Dedifferentiated amniotic fluid mesenchymal stem cell (primary cell): ENCODE results near the gene SPIN1.

Experiments used
- DNase-seq: peaks from one replicate; pipeline ENCODE4 v3.0.0-alpha.2; 2016; ENCODE audit errors: extremely low spot score

The SPIN1 gene

GRCh38 chr9:88436379-88436778 is 48.1 kb downstream of the SPIN1 start:
- DNase-seq = no peak

GRCh38 chr9:88437210-88438146 is 49.2 kb downstream of the SPIN1 start:
- DNase-seq = no peak

- DNase-seq = no peak
Measured at GRCh38 chr9:88438811-88439210, 50.6 kb downstream of the SPIN1 start.

- DNase-seq = no peak
Measured at GRCh38 chr9:88441301-88442007, 53.2 kb downstream of the SPIN1 start.

- no peak for DNase-seq
Measured at GRCh38 chr9:88443480-88444113, 55.4 kb downstream of the SPIN1 start.

- no peak for DNase-seq
Measured at GRCh38 chr9:88446728-88447127, 58.5 kb downstream of the SPIN1 start.

- DNase-seq = no peak
Measured at GRCh38 chr9:88447431-88447830, 59.2 kb downstream of the SPIN1 start.

GRCh38 chr9:88451160-88451559 is 62.9 kb downstream of the SPIN1 start:
- no peak for DNase-seq

- DNase-seq = no peak
Measured at GRCh38 chr9:88458716-88459465, 70.6 kb downstream of the SPIN1 start.

- DNase-seq = no peak
Measured at GRCh38 chr9:88460587-88461332, 72.5 kb downstream of the SPIN1 start.

GRCh38 chr9:88462191-88462590 is 73.9 kb downstream of the SPIN1 start:
- no peak for DNase-seq

- DNase-seq = no peak
Measured at GRCh38 chr9:88464851-88465250, 76.6 kb downstream of the SPIN1 start.

- no peak for DNase-seq
Measured at GRCh38 chr9:88468226-88468625, 80.0 kb downstream of the SPIN1 start.

- DNase-seq = peak; percentile 16
Measured at GRCh38 chr9:88476491-88477271, 88.4 kb downstream of the SPIN1 start.

GRCh38 chr9:88477300-88477751 is 89.1 kb downstream of the SPIN1 start:
- peak; percentile 79 for DNase-seq

GRCh38 chr9:88478246-88478645 is 90.0 kb downstream of the SPIN1 start:
- DNase-seq = no peak

- no peak for DNase-seq
Measured at GRCh38 chr9:88481933-88482332, 93.7 kb downstream of the SPIN1 start.

- DNase-seq = no peak
Measured at GRCh38 chr9:88488166-88488565, 99.9 kb downstream of the SPIN1 start.

GRCh38 chr9:88494983-88495721 is 106.9 kb downstream of the SPIN1 start:
- peak; percentile 3 for DNase-seq
